Measurements from ENCODE around the gene AEBP2. TPM values are rescaled to one million over a fixed set of nuclear protein-coding genes. Genes with fewer than 3 reads are reported as not detected.

AEBP2 gene
- total and polyA plus RNA-seq, 2 of the 4 experiments (the other 2 are of a cell fraction), result 15.5 to 21.7 TPM

GRCh38 chr12:19527866-19528265 lies 88.6 kb downstream of the AEBP2 start:
- H3K9me1 ChIP-seq (ENCODE audit: insufficient read depth, low read length), result peaks cover 6% of the 10 kb centered on the region
- no peak overlapping the region for H2AK9ac ChIP-seq (replicated peaks; ENCODE audit: low read depth, low read length, poor library complexity)
- TF ChIP-seq NFE2L2 (IDR thresholded peaks at IDR 0.05; ENCODE audit: low read depth, low read length), result no peak
- no peak for TF ChIP-seq ELK1 (IDR thresholded peaks at IDR 0.05; ENCODE audit: borderline replicate concordance, low read depth, low read length)
- TF ChIP-seq RCOR1 (IDR thresholded peaks at IDR 0.05; ENCODE audit: insufficient replicate concordance, low read length), result no peak
- TF ChIP-seq MXI1 (IDR thresholded peaks at IDR 0.05; ENCODE audit: borderline replicate concordance, low read depth, low read length), result no peak
- TF ChIP-seq POLR2A (IDR thresholded peaks at IDR 0.05; ENCODE audit: low read depth, low read length), result no peak
- TF ChIP-seq CHD1 (IDR thresholded peaks at IDR 0.05; ENCODE audit: low read depth, low read length), result no peak
- no peak for TF ChIP-seq MAZ (IDR thresholded peaks at IDR 0.05; ENCODE audit: borderline replicate concordance, low read depth, low read length)
- no peak for TF ChIP-seq BHLHE40 (IDR thresholded peaks at IDR 0.05; ENCODE audit: low read depth, low read length)
- TF ChIP-seq RAD21 (IDR thresholded peaks at IDR 0.05; ENCODE audit: low read length), result no peak
- no peak for TF ChIP-seq USF2 (IDR thresholded peaks at IDR 0.05; ENCODE audit: low read depth, low read length)
- TF ChIP-seq MAFK (IDR thresholded peaks at IDR 0.05; ENCODE audit: low read depth, low read length), result no peak
- TF ChIP-seq CTCF (conservative IDR thresholded peaks at IDR 0.05; ENCODE audit: low read depth, low read length), result no peak
- TF ChIP-seq SMC3 (IDR thresholded peaks at IDR 0.05; ENCODE audit: low read depth, low read length), result no peak
- TF ChIP-seq FOS (IDR thresholded peaks at IDR 0.05; ENCODE audit: low read depth, low read length), result no peak
- DNase-seq (no peak), ATAC-seq (ENCODE audit: low read depth) (no peak; the same call in 1 of the 2 replicates)
- POLR2A ChIA-PET (ENCODE audit: unreplicated experiment), result no interaction called here
- no peak overlapping the region for H4K5ac ChIP-seq (ENCODE audit: low read depth, low read length)
- H4K91ac ChIP-seq (ENCODE audit: insufficient read depth, low read depth, low read length), result no peak overlapping the region
- no peak overlapping the region for H3K4me3 ChIP-seq (ENCODE audit: insufficient read depth, low read depth, low read length)
- no peak overlapping the region for H3K9ac ChIP-seq (ENCODE audit: low read depth, low read length)
- no peak overlapping the region; the same call in 1 of the 2 replicates for H3K18ac ChIP-seq (ENCODE audit: low read depth, low read length)
- no peak overlapping the region for H3K4ac ChIP-seq (ENCODE audit: low read depth, low read length)
- H2AFZ ChIP-seq (replicated peaks; ENCODE audit: low read length, poor library complexity), result no peak overlapping the region
- no peaks in the 10 kb centered on the region; the same call in 1 of the 2 replicates for H3K36me3 ChIP-seq (ENCODE audit: control insufficient read depth, insufficient read depth, low read length)
- no peak overlapping the region for H3K56ac ChIP-seq (ENCODE audit: extremely low read depth, insufficient read depth, low read length)
- H3K79me1 ChIP-seq (ENCODE audit: low read depth in 1 of 2, low read length in 2 of 2), result peaks cover 0 to 9% of the 10 kb centered on the region in 2 experiments; a peak in 2 of 4 replicates
- intact Hi-C loops (cut with micrococcal nuclease), result no loop called here
- no peak overlapping the region for H2BK5ac ChIP-seq (ENCODE audit: low read depth, low read length, poor library complexity, severe bottlenecking)
- no peak overlapping the region for H3K27ac ChIP-seq (ENCODE audit: insufficient read depth, low read length)
- no CpG with 5 or more reads among the region's 3 CpGs for WGBS, 2 experiments (ENCODE audit: extremely low coverage in 2 of 2, insufficient read length in 1 of 2)
- dilution Hi-C loops (cut with HindIII; ENCODE audit: low sequenced_read_pairs, unreplicated experiment), result no loop called here
- H3K9me3 ChIP-seq (ENCODE audit: control insufficient read depth, insufficient read depth, low read length), result no peaks in the 10 kb centered on the region
- no TSS peak for BruUV-seq (replicated peaks)
- no peaks in the 10 kb centered on the region for H3K27me3 ChIP-seq (ENCODE audit: control insufficient read depth, insufficient read depth, low read length)
- no peak overlapping the region for H3K4me2 ChIP-seq (ENCODE audit: low read depth, low read length)
- H2BK120ac ChIP-seq (ENCODE audit: low read depth, low read length), result no peak overlapping the region
- CTCF ChIA-PET, result no interaction called here
- in situ Hi-C loops (cut with MboI; ENCODE audit: low sequenced_read_pairs), result no loop called here
- H2BK20ac ChIP-seq (ENCODE audit: low read depth, low read length), result no peak overlapping the region
- no peaks in the 10 kb centered on the region for H4K20me1 ChIP-seq (ENCODE audit: insufficient read depth, low read length)
- H2BK15ac ChIP-seq (ENCODE audit: low read depth, low read length), result no peak overlapping the region
- H3K14ac ChIP-seq (replicated peaks; ENCODE audit: low read depth, low read length), result no peak overlapping the region
- no peak overlapping the region for H3K23ac ChIP-seq (ENCODE audit: low read depth, low read length)
- no peak overlapping the region for H2AK5ac ChIP-seq (ENCODE audit: low read depth, low read length)
- no peak overlapping the region for H4K8ac ChIP-seq (ENCODE audit: low read depth in 2 of 2, low read length in 2 of 2)
- peaks cover 4% of the 10 kb centered on the region; the same call in 1 of the 2 replicates for H3K4me1 ChIP-seq (ENCODE audit: control insufficient read depth, insufficient read depth, low read length)

Measured in IMR-90 (cell line).